Fibroblast of lung (primary cell): ENCODE data around the gene CPEB2.

Source experiments
- CTCF ChIP-seq, 2 donors: IDR thresholded peaks in 1 of 2; conservative IDR thresholded peaks in 1 of 2; 1 replicate in 1 of 2; 2 replicates in 1 of 2; pipeline ENCODE4 v1.5.1; 2011 to 2012; ENCODE audit warnings: low read length in 2 of 2, control low read depth in 1 of 2, inconsistent platforms in 1 of 2, low read depth in 1 of 2, mild to moderate bottlenecking in 1 of 2
- EZH2 ChIP-seq: IDR thresholded peaks from 2 replicates; pipeline ENCODE4 v1.5.1; 2012; ENCODE audit warnings: low read length, control low read depth, mild to moderate bottlenecking; ENCODE audit errors: missing control alignments

DNA sequence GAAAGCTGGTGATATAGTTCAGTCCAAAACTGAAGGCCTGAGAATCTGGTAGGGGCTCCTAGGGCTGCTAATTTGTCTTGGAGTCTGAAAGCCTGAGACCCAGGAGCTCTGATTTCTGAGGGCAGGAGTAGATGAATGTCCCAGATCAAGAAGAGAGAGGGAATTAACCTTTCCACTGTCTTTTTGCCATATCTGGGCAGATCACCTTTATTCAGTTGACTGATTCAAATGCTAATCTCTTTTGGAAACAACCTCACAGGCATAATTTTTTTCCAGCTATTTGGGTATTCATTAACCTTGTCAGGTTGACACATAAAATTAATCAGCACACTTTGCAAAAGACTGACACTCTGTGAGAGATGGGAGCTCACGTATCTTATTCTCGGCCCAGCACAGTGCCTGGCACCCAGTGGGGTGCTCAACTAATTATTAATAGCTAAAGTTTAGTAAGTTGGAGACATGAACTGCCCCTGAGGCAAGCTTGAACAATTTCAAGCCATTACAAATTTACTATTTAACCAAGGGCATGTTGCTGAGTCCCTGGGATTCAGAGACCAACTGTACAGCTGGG, 114.3 kb downstream of the CPEB2 start:
- TF ChIP-seq CTCF (conservative IDR thresholded peaks at IDR 0.05 in 1 of 2, IDR thresholded peaks at IDR 0.05 in 1 of 2; ENCODE audit: low read depth in 1 of 2, low read length in 2 of 2), result no peak
- no peak for TF ChIP-seq EZH2
